Endothelial cell of umbilical vein (primary cell): ENCODE results near the gene F2RL3.

ENCODE experiments used
- CTCF ChIP-seq, 2 donors: IDR thresholded peaks; 1 replicate in 1 of 2; 2 replicates in 1 of 2; pipeline ENCODE4 v1.5.1; 2011; ENCODE audit warnings: low read length in 2 of 2, mild to moderate bottlenecking in 2 of 2, moderate library complexity in 2 of 2, control low read depth in 1 of 2, inconsistent platforms in 1 of 2, low read depth in 1 of 2; ENCODE audit not compliant: insufficient read depth in 1 of 2; ENCODE audit errors: extremely low read depth in 1 of 2
- POLR2A ChIP-seq: IDR thresholded peaks from 2 replicates; pipeline ENCODE4 v1.6.1; 2012; ENCODE audit warnings: low read depth, mild to moderate bottlenecking, control low read depth, low read length

- no peak for TF ChIP-seq CTCF (IDR thresholded peaks at IDR 0.05; ENCODE audit: extremely low read depth in 1 of 2, insufficient read depth in 1 of 2, low read depth in 1 of 2, low read length in 2 of 2)
- TF ChIP-seq POLR2A: no peak
These were observed 32.2 kb downstream of the F2RL3 start for GRCh38 chr19:16920816-16921529.
